RWPE1 (cell line): ENCODE measurements around the gene SAFB.
A peak's percentile ranks its signal among the peaks of the same experiment; 100 is the strongest.

ENCODE experiments used
- CTCF ChIA-PET: fragments of 350-600 bp; sonication (Branson Sonifier 250); formaldehyde crosslinking; extraction: SDS; loops from one replicate; lab custom pipeline; 2021; lab: Yijun Ruan, JAX
- POLR2A ChIA-PET: fragments of 400-600 bp; formaldehyde crosslinking; extraction: SDS; loops from one replicate; lab custom pipeline; 2020; ENCODE audit warnings: antibody characterized with exemption; ENCODE audit not compliant: low non-redundant PET; lab: Yijun Ruan, JAX
- DNase-seq: peaks from one replicate; pipeline ENCODE4 v3.0.0; 2012; ENCODE audit warnings: low spot score
- H3K27ac ChIP-seq: fragments of 450-650 bp; 2 replicates; pipeline ENCODE4 v1.5.1; 2017
- CTCF ChIP-seq: fragments of 450-650 bp; conservative IDR thresholded peaks from 2 replicates; pipeline ENCODE4 v1.5.1; 2017; ENCODE audit warnings: low read depth, mild to moderate bottlenecking

Gene SAFB

GRCh38 chr19:5615756-5616327, 7.0 kb upstream of the SAFB start:
- TF ChIP-seq CTCF, result no peak
- DNase-seq, result no peak
- CTCF ChIA-PET, result interaction anchor here (0.6 kb wide), 1 partner anchor 36 kb away, joined by 5 read pairs; no protein-coding TSS in a partner anchor
- POLR2A ChIA-PET, result no interaction called here
- H3K27ac ChIP-seq, result no peak overlapping the region

GRCh38 chr19:5617080-5617479, 5.8 kb upstream of the SAFB start:
- H3K27ac ChIP-seq, result no peak overlapping the region
- ChIA-PET CTCF (no interaction called here), POLR2A (no interaction called here)
- no peak for TF ChIP-seq CTCF
- no peak for DNase-seq

GRCh38 chr19:5618591-5618990, 4.3 kb upstream of the SAFB start:
- no peak for TF ChIP-seq CTCF
- POLR2A ChIA-PET, result no interaction called here
- CTCF ChIA-PET, result no interaction called here
- H3K27ac ChIP-seq, result no peak overlapping the region
- no peak for DNase-seq

GRCh38 chr19:5619946-5620345, 2.9 kb upstream of the SAFB start:
- CTCF ChIA-PET, result interaction anchor here (0.6 to 0.7 kb wide), 2 partner anchors 40 to 1479 kb away, joined by 5 to 8 read pairs; no protein-coding TSS in a partner anchor
- no peak for TF ChIP-seq CTCF
- POLR2A ChIA-PET, result interaction anchor here (0.5 kb wide), 1 partner anchor 38 kb away, joined by 3 read pairs; no protein-coding TSS in a partner anchor
- no peak overlapping the region for H3K27ac ChIP-seq
- no peak for DNase-seq

GRCh38 chr19:5621311-5621944, 1.5 kb upstream of the SAFB start:
- POLR2A ChIA-PET, result no interaction called here
- peak overlapping the region; percentile 90 for H3K27ac ChIP-seq
- no peak for DNase-seq
- CTCF ChIA-PET, result interaction anchor here (1.1 kb wide), 1 partner anchor 14 kb away, joined by 3 read pairs; no protein-coding TSS in a partner anchor
- TF ChIP-seq CTCF, result no peak

- no peak for TF ChIP-seq CTCF
- ChIA-PET POLR2A (interaction anchor here (0.6 kb wide), 1 partner anchor 783 kb away, joined by 3 read pairs; no protein-coding TSS in a partner anchor), CTCF (interaction anchor here (1.1 kb wide), 1 partner anchor 13 kb away, joined by 3 read pairs; no protein-coding TSS in a partner anchor)
- peak overlapping the region; percentile 90 for H3K27ac ChIP-seq
- DNase-seq, result no peak
Measured at GRCh38 chr19:5621945-5622464, 878 bp upstream of the SAFB start.
